Measurements from ENCODE around the gene C1RL.

- TF ChIP-seq, protein P1, sequence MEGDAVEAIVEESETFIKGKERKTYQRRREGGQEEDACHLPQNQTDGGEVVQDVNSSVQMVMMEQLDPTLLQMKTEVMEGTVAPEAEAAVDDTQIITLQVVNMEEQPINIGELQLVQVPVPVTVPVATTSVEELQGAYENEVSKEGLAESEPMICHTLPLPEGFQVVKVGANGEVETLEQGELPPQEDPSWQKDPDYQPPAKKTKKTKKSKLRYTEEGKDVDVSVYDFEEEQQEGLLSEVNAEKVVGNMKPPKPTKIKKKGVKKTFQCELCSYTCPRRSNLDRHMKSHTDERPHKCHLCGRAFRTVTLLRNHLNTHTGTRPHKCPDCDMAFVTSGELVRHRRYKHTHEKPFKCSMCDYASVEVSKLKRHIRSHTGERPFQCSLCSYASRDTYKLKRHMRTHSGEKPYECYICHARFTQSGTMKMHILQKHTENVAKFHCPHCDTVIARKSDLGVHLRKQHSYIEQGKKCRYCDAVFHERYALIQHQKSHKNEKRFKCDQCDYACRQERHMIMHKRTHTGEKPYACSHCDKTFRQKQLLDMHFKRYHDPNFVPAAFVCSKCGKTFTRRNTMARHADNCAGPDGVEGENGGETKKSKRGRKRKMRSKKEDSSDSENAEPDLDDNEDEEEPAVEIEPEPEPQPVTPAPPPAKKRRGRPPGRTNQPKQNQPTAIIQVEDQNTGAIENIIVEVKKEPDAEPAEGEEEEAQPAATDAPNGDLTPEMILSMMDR (IDR thresholded peaks at IDR 0.05; ENCODE audit: insufficient read depth, low read length, poor library complexity, severe bottlenecking): peak; percentile 68
- no peak for TF ChIP-seq EZH2phosphoT487 (conservative IDR thresholded peaks at IDR 0.05; ENCODE audit: low read length)
These were observed 16.6 kb downstream of the C1RL start, which contains the start of gene C1R for GRCh38 chr12:7092229-7092985.
